Uterus (tissue), 4 donors: Measurements from ENCODE around the gene ARL4D. TPM values are rescaled to one million over a fixed set of nuclear protein-coding genes. Genes with fewer than 3 reads are reported as not detected.

ENCODE experiments used
- DNase-seq, 2 donors: peaks; one replicate each; pipeline ENCODE4 v3.0.0-alpha.2; 2019 to 2020
- H3K27ac ChIP-seq, 2 donors: fragments of 200-600 bp; sonication (generic); 1 replicate in 1 of 2; 2 replicates in 1 of 2; pipeline ENCODE4 v1.5.1; 2016 to 2018
- H3K27me3 ChIP-seq, 2 donors: fragments of 200-600 bp; sonication (generic); one replicate each; pipeline ENCODE4 v1.5.1; 2018 to 2019; ENCODE audit warnings: control low read depth in 1 of 2
- H3K36me3 ChIP-seq, 2 donors: fragments of 200-600 bp; sonication (generic); one replicate each; pipeline ENCODE4 v1.5.1; 2019; ENCODE audit warnings: control low read depth in 1 of 2
- H3K4me1 ChIP-seq, 2 donors: fragments of 200-600 bp; sonication (generic); one replicate each; pipeline ENCODE4 v1.5.1; 2018 to 2019; ENCODE audit warnings: control low read depth in 1 of 2
- H3K4me3 ChIP-seq, 2 donors: fragments of 200-600 bp; sonication (generic); 1 replicate in 1 of 2; 2 replicates in 1 of 2; pipeline ENCODE4 v1.5.1; 2018 to 2019; ENCODE audit warnings: mild to moderate bottlenecking in 1 of 2
- H3K9me3 ChIP-seq, 2 donors: fragments of 200-600 bp; sonication (generic); one replicate each; pipeline ENCODE4 v1.5.1; 2019; ENCODE audit warnings: control low read depth in 1 of 2
- CTCF ChIP-seq, 4 experiments: fragments of 200-600 bp in 2 of 4; fragments of 450-650 bp in 2 of 4; sonication (generic) in 2 of 4; IDR thresholded peaks; one replicate each; pipeline ENCODE4 v1.5.1; 2016 to 2019; ENCODE audit warnings: antibody characterized with exemption in 4 of 4, mild to moderate bottlenecking in 2 of 4, moderate library complexity in 1 of 4
- POLR2A ChIP-seq, 2 donors: fragments of 450-650 bp; IDR thresholded peaks; one replicate each; pipeline ENCODE4 v1.6.1; 2016; ENCODE audit warnings: antibody characterized with exemption in 2 of 2, mild to moderate bottlenecking in 1 of 2, moderate library complexity in 1 of 2
- intact Hi-C: fragments of 100-400 bp; cut with DNase I; formaldehyde crosslinking; loops from one replicate; pipeline ENCODE4 v1.15.1; 2023; ENCODE audit warnings: low total_unique reads
- total RNA-seq, 4 donors: library from RNA; depleted of rRNA in 3 of 4; stranded (reverse); fragments of >200 nt in 3 of 4; gene quantifications; one replicate each; pipeline versions ENCODE4 v1.1.0 to v1.2.4, GENCODE V29; 2014 to 2023
- donor health status: DM: yes; HTN: yes; CAD: no.

ARL4D gene
- total RNA-seq, 4 donors from 2014 or later, result 19.1 to 33.2 (median 25.7) TPM

- no peaks in the 10 kb centered on the region for H3K4me1 ChIP-seq
- no peak overlapping the region for H3K4me3 ChIP-seq
- no peaks in the 10 kb centered on the region for H3K9me3 ChIP-seq
- H3K27ac ChIP-seq, result no peak overlapping the region
- TF ChIP-seq CTCF (IDR thresholded peaks at IDR 0.05) (no peak), POLR2A (IDR thresholded peaks at IDR 0.05) (no peak)
- no peak for DNase-seq
- no peaks in the 10 kb centered on the region for H3K27me3 ChIP-seq
- H3K36me3 ChIP-seq, result no peaks in the 10 kb centered on the region
- intact Hi-C loops, result no loop called here
These were observed 39.8 kb downstream of the ARL4D start for GRCh38 chr17:43438626-43439025.

GRCh38 chr17:43439041-43439440, 40.2 kb downstream of the ARL4D start:
- DNase-seq, result no peak
- no peak overlapping the region for H3K4me3 ChIP-seq
- H3K4me1 ChIP-seq, result no peaks in the 10 kb centered on the region
- TF ChIP-seq CTCF (IDR thresholded peaks at IDR 0.05) (no peak), POLR2A (IDR thresholded peaks at IDR 0.05) (no peak)
- no peaks in the 10 kb centered on the region for H3K27me3 ChIP-seq
- intact Hi-C loops, result no loop called here
- no peaks in the 10 kb centered on the region for H3K36me3 ChIP-seq
- H3K27ac ChIP-seq, result no peak overlapping the region
- no peaks in the 10 kb centered on the region for H3K9me3 ChIP-seq

- Histone ChIP-seq H3K27me3 (no peaks in the 10 kb centered on the region), H3K36me3 (no peaks in the 10 kb centered on the region), H3K27ac (no peak overlapping the region), H3K4me1 (no peaks in the 10 kb centered on the region), H3K9me3 (no peaks in the 10 kb centered on the region), H3K4me3 (no peak overlapping the region)
- intact Hi-C loops, result no loop called here
- TF ChIP-seq CTCF (IDR thresholded peaks at IDR 0.05) (no peak), POLR2A (IDR thresholded peaks at IDR 0.05) (no peak)
- no peak for DNase-seq
These were observed 43.9 kb downstream of the ARL4D start for GRCh38 chr17:43442711-43443110.

- no peaks in the 10 kb centered on the region for H3K36me3 ChIP-seq
- no peaks in the 10 kb centered on the region for H3K9me3 ChIP-seq
- intact Hi-C loops, result no loop called here
- H3K4me3 ChIP-seq, result no peak overlapping the region
- no peaks in the 10 kb centered on the region for H3K27me3 ChIP-seq
- H3K27ac ChIP-seq, result no peak overlapping the region
- TF ChIP-seq POLR2A (IDR thresholded peaks at IDR 0.05), result no peak
- no peak for TF ChIP-seq CTCF (IDR thresholded peaks at IDR 0.05)
- no peak for DNase-seq
- H3K4me1 ChIP-seq, result no peaks in the 10 kb centered on the region
These were observed 44.6 kb downstream of the ARL4D start for GRCh38 chr17:43443381-43443780.

GRCh38 chr17:43444223-43445008, 45.6 kb downstream of the ARL4D start:
- H3K36me3 ChIP-seq, result no peaks in the 10 kb centered on the region
- no peak for DNase-seq
- no peak for TF ChIP-seq CTCF (IDR thresholded peaks at IDR 0.05)
- no peak for TF ChIP-seq POLR2A (IDR thresholded peaks at IDR 0.05)
- no peaks in the 10 kb centered on the region for H3K9me3 ChIP-seq
- no peaks in the 10 kb centered on the region for H3K27me3 ChIP-seq
- no peak overlapping the region for H3K27ac ChIP-seq
- no peaks in the 10 kb centered on the region for H3K4me1 ChIP-seq
- intact Hi-C loops, result no loop called here
- H3K4me3 ChIP-seq, result no peak overlapping the region
